ENCODE results near the gene PHACTR1. TPM values are rescaled to one million over a fixed set of nuclear protein-coding genes. Genes with fewer than 3 reads are reported as not detected.

The PHACTR1 gene
- total RNA-seq, 1 donor from 2014 or later = 50.7 TPM

- Mint-ChIP-seq H3K4me3 (ENCODE audit: unreplicated experiment) (no peak overlapping the region), H3K9me3 (ENCODE audit: unreplicated experiment) (no peaks in the 10 kb centered on the region), H3K27me3 (ENCODE audit: unreplicated experiment) (no peaks in the 10 kb centered on the region), H3K27ac (ENCODE audit: unreplicated experiment) (no peak overlapping the region), H3K4me1 (ENCODE audit: low read depth, unreplicated experiment) (no peaks in the 10 kb centered on the region), H3K36me3 (ENCODE audit: unreplicated experiment) (no peaks in the 10 kb centered on the region)
- no peak for DNase-seq
- TF ChIP-seq, protein P1, sequence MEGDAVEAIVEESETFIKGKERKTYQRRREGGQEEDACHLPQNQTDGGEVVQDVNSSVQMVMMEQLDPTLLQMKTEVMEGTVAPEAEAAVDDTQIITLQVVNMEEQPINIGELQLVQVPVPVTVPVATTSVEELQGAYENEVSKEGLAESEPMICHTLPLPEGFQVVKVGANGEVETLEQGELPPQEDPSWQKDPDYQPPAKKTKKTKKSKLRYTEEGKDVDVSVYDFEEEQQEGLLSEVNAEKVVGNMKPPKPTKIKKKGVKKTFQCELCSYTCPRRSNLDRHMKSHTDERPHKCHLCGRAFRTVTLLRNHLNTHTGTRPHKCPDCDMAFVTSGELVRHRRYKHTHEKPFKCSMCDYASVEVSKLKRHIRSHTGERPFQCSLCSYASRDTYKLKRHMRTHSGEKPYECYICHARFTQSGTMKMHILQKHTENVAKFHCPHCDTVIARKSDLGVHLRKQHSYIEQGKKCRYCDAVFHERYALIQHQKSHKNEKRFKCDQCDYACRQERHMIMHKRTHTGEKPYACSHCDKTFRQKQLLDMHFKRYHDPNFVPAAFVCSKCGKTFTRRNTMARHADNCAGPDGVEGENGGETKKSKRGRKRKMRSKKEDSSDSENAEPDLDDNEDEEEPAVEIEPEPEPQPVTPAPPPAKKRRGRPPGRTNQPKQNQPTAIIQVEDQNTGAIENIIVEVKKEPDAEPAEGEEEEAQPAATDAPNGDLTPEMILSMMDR (IDR thresholded peaks at IDR 0.05; ENCODE audit: partially characterized antibody, unreplicated experiment) = no peak
These were observed 499.9 kb downstream of the PHACTR1 start for GRCh38 chr6:13216236-13217014.

DNA sequence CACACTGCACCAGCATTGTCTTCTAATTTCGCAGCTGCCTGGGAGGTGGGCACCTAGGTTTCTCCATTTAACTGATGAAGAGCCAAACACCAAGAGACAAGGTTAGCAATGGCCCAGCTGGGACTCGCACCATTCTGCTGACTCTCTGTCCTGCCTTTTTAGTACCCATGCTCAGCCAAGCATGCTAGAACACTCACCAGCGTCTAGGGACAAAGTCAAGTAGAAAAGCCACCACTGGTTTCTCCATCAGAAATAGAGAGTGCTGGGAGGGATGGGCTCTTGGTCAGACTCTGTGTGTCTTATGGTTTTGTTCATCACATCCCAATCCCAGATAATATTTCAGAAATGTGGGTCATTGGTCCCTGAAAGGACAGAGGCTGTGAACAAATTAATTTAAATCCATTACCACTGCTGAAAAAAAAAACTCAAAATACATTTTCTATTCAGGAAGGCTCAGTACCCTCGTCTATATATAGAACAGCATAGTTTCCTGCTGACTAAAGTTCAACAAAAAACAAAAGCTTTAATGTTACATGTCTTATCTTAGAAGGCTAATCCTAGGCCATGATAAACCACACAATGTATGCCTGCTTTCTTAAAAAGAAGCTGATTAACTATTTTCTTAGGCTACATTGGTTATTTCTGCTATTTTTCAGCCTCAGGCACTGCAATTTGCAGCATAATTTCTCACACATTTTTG, 500.8 kb downstream of the PHACTR1 start:
- no peak for DNase-seq
- TF ChIP-seq, protein P1 (IDR thresholded peaks at IDR 0.05; ENCODE audit: partially characterized antibody, unreplicated experiment) = no peak
- Mint-ChIP-seq H3K27me3 (ENCODE audit: unreplicated experiment) (no peaks in the 10 kb centered on the region), H3K4me1 (ENCODE audit: low read depth, unreplicated experiment) (no peaks in the 10 kb centered on the region), H3K4me3 (ENCODE audit: unreplicated experiment) (no peak overlapping the region), H3K27ac (ENCODE audit: unreplicated experiment) (no peak overlapping the region), H3K9me3 (ENCODE audit: unreplicated experiment) (no peaks in the 10 kb centered on the region), H3K36me3 (ENCODE audit: unreplicated experiment) (no peaks in the 10 kb centered on the region)

DNA sequence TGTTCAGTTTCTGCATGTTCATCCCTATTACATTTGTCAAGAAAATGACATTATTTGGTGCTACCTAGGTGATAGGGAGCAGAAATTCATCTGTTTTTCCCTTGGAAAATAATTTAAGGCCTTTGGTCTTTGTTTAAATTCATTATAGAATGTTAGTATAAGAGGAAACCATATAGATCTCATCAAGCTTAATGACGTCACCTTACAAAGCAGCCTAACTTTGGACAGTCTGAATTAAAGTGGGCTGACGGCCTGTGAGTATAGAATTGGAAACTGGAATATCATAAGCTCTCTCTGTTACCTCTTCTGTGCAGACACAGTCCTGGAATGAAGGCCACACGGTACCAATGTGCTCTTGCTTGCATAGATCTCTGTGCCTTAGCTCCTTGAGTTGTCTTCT, 503.7 kb downstream of the PHACTR1 start:
- H3K36me3 Mint-ChIP-seq (ENCODE audit: unreplicated experiment) = no peaks in the 10 kb centered on the region
- no peak for DNase-seq
- H3K4me1 Mint-ChIP-seq (ENCODE audit: low read depth, unreplicated experiment) = no peaks in the 10 kb centered on the region
- H3K9me3 Mint-ChIP-seq (ENCODE audit: unreplicated experiment) = no peaks in the 10 kb centered on the region
- no peak overlapping the region for H3K4me3 Mint-ChIP-seq (ENCODE audit: unreplicated experiment)
- H3K27me3 Mint-ChIP-seq (ENCODE audit: unreplicated experiment) = no peaks in the 10 kb centered on the region
- no peak overlapping the region for H3K27ac Mint-ChIP-seq (ENCODE audit: unreplicated experiment)
- TF ChIP-seq, protein P1 (IDR thresholded peaks at IDR 0.05; ENCODE audit: partially characterized antibody, unreplicated experiment) = no peak

GRCh38 chr6:13222048-13222447, 505.5 kb downstream of the PHACTR1 start:
- no peaks in the 10 kb centered on the region for H3K27me3 Mint-ChIP-seq (ENCODE audit: unreplicated experiment)
- no peak overlapping the region for H3K27ac Mint-ChIP-seq (ENCODE audit: unreplicated experiment)
- H3K4me1 Mint-ChIP-seq (ENCODE audit: low read depth, unreplicated experiment) = no peaks in the 10 kb centered on the region
- H3K36me3 Mint-ChIP-seq (ENCODE audit: unreplicated experiment) = no peaks in the 10 kb centered on the region
- no peak for DNase-seq
- TF ChIP-seq, protein P1 (IDR thresholded peaks at IDR 0.05; ENCODE audit: partially characterized antibody, unreplicated experiment) = no peak
- H3K9me3 Mint-ChIP-seq (ENCODE audit: unreplicated experiment) = peaks cover under 1% of the 10 kb centered on the region
- H3K4me3 Mint-ChIP-seq (ENCODE audit: unreplicated experiment) = no peak overlapping the region

GRCh38 chr6:13226071-13226470, 509.5 kb downstream of the PHACTR1 start:
- Mint-ChIP-seq H3K27me3 (ENCODE audit: unreplicated experiment) (no peaks in the 10 kb centered on the region), H3K4me1 (ENCODE audit: low read depth, unreplicated experiment) (no peaks in the 10 kb centered on the region), H3K9me3 (ENCODE audit: unreplicated experiment) (peaks cover 2% of the 10 kb centered on the region), H3K27ac (ENCODE audit: unreplicated experiment) (no peak overlapping the region), H3K36me3 (ENCODE audit: unreplicated experiment) (no peaks in the 10 kb centered on the region), H3K4me3 (ENCODE audit: unreplicated experiment) (no peak overlapping the region)
- no peak for DNase-seq
- TF ChIP-seq, protein P1 (IDR thresholded peaks at IDR 0.05; ENCODE audit: partially characterized antibody, unreplicated experiment) = no peak

All from glutamatergic neuron (in vitro differentiated cells).